NCI-H345 treated with DMSO at 0.1 percent for 48 hours (cell line): ENCODE measurements around the gene SF3B2.

Experiments used
- DNase-seq: peaks from one replicate; lab custom pipeline; 2025; ENCODE audit not compliant: unreplicated experiment; lab: John Stamatoyannopoulos, UW

SF3B2 gene

DNA sequence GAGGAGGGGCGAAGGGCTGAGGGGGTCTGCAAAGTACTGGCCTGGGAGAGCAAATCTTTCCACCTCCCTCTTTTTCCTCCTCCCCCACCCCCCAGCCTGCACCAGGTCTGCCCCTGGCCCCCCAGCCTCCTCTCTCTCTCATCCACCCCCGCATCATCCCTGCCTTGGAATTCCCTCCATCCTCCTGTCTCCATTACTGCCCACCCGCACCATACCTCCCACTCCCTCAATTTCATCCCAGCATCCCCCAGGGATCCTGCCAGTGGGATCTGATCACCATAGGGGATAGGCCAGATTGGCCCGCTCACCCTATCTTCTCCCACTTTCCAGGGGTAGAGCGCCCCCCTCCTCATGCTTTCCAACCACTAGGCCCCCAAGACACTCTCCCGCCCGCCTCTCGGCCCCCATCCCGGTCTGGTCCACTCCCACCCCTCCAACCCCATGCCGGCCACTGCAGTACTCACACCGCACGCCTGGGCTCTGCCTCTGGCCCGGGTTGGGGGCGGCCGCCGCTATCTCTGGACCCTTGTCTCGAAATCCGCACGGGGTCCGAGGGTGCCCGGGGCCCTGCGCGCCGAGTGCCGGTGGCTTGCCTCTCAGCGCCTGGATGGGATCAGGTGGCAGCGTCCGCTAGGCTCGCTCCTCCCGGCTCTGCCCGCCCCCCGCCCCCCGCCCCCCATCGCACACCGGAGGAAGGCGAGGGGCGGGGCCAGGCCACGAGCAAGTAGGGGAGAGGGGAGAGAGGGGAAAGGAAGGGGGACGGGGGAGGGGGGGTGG is 3.4 kb upstream of the SF3B2 start, which contains the start of gene GAL3ST3:
Gene GAL3ST3 (minus strand): TSS at position 615 of the 777 bp plus-strand sequence. CDS start 3,746 bp downstream, outside the sequence.
- DNase-seq: no peak

- no peak for DNase-seq
Measured at GRCh38 chr11:66050581-66051231, 1.5 kb upstream of the SF3B2 start.

- DNase-seq: no peak
Measured at GRCh38 chr11:66051371-66051765, 796 bp upstream of the SF3B2 start.

- no peak for DNase-seq
Measured at GRCh38 chr11:66052664-66052982, 459 bp downstream of the SF3B2 start.

DNA sequence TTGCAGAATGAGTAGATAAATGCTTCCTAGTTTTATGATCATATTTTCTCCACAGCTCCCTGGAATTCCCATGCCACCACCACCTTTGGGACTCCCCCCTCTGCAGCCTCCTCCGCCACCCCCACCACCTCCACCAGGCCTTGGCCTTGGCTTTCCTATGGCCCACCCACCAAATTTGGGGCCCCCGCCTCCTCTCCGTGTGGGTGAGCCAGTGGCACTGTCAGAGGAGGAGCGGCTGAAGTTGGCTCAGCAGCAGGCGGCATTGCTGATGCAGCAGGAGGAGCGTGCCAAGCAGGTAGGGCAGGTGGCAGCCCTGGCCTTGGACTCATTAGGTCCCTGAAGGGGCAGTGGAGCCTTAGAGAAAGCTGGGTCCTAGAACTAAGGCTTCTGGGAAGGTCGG is 2.9 kb downstream of the SF3B2 start:
- no peak for DNase-seq

DNA sequence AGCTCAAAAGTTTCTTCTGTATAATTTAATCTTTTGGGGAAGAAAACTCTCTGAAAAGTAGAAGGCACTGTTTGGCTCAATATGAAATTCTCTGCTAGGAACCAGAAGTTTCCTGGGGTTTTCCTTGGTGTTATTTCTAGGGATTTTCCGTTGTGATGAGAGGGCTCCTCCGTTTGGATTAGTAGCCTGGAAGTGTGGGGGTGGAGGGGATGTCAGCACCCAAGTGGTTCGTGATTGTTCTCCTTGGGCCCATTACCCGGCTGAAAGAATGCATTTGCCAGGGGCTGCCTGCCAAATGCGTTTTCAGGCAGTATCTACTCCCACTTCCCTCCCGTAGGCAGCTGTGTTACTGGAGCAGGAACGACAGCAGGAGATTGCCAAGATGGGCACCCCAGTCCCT is 4.3 kb downstream of the SF3B2 start:
- DNase-seq: no peak

DNA sequence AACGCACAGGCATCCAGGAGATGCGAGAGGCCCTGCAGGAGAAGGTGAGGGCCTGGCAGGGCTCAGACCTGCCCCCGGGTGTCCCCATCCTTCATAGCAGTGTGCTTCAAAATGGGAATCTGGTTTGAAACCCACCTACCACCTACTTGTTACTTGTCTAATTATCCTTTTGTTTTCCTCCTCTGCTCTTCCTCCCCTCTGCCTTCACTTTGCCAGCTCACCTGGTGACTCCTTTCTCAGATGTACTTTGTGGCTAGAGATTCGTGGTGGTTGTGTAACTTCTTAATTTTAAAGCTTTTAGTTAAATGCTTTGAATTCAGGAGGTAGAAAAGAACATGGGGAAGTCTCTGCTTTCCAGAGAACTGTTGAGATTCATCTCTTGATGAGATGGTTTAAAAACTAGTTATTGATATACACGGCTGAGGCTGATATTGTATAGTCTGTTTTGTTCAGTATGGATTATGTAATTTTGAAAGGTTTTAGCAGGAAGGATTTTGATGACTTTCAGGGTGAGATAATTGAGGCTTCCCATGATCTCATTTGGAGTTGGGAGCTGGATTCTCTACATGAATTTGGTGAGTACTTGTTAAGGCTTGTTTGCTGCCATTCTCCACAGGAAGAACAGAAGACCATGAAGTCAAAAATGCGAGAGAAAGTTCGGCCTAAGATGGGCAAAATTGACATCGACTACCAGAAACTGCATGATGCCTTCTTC is 8.0 kb downstream of the SF3B2 start:
- no peak for DNase-seq

DNA sequence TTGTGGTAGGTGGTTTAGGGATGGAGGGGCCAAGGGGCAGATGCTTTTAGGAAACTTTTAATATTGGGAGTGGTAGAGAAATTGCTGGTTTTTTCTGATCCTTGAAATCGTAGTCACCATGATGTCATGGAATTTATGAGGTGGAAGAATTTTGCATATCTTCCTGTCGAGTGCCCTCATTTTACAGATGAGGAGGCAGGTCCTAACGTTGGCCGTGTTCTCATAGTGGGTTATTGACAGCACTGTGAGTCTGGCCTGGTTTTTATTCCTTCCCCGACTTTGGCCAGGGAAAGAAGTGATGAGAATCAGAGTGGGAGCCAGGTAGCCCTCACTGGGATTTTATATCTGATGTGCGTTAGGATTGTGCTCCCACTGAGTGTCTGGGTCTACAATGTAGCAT is 9.1 kb downstream of the SF3B2 start:
- DNase-seq: no peak

- DNase-seq: no peak
Measured at GRCh38 chr11:66062408-66062807, 10.2 kb downstream of the SF3B2 start.

DNA sequence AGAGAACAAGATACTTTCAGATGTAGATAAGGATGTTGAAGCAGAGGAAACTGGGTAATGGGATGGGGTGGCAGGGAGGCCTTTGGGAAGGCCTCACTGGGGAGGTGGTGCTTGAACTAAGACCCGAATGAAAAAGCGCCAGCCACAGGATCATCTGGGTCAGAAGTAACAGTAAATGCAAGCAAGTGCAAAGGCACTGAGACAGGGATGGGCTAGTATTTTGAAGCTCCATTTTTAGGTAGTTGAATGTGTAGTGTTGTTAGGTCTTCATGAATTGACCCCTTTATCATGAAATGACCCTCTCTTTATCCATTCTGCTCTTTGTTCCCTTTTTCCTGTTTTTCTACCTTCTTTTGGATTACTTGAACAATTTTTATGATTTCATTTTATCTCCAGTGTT is 11.7 kb downstream of the SF3B2 start:
- no peak for DNase-seq

- no peak for DNase-seq
Measured at GRCh38 chr11:66064571-66064970, 12.4 kb downstream of the SF3B2 start.

DNA sequence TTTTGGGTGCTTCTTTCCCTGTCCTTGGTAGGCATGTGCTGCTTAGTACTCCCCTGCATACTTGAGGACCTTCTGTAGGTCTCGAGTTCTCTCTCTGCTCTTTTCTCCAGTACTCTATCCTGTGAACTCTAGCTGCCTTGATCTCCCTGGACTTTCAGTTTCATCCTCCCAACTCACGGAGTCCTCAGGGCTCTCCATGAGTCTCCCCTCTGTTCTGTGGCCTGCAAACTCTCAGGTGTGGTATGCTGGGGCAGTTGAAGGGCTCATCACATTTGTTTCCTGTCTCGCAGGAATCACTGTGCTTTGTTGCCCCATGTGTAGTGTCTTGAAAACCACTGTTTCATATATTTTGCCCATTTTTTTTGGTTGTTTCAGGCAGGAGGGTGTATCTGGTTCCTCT is 14.6 kb downstream of the SF3B2 start:
- DNase-seq: no peak

GRCh38 chr11:66067640-66068039 is 15.5 kb downstream of the SF3B2 start:
- no peak for DNase-seq

- DNase-seq: peak; percentile 73
Measured at GRCh38 chr11:66068154-66068821, 16.1 kb downstream of the SF3B2 start.

DNA sequence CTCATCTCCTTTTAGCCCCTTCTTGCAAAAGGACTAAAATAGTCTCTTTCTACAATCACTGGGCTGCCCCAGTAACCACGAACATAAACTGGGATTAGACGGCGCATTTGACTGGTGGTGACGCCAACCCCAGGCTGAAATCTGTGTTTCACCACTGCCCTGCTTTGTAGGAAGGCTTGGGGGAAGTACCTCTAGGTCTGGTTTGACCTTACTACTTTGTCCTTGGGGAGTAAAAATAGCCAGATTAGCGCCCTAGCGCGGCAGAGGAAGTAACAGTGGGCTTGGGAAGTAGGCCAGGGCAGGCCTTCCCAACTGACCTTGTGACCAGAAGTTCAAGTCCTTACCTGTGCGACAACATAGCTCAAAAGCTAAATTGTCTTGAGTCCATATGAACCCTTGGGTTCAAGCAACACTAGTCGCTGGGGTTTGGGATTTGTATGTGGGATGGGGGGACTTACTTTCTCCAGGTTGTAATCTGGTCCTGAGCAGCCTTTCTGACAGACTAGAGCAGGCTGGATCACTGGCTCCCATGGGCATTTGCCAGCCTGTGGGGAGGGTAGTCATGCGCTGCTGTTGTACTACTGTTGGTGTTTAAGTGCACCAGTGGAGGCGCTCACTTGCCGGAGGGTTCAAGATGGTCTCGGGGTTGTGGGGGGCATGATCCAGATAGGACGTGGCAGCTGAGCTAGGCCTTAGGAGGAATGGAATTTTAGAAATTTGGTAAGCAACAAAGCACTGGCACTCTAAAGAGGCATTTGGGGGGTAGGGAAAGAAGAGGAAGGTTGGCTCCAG is 17.0 kb downstream of the SF3B2 start:
- DNase-seq: no peak

- DNase-seq: no peak
Measured at GRCh38 chr11:66069715-66070603, 17.8 kb downstream of the SF3B2 start, which contains the start of gene PACS1. Gene PACS1 (plus strand): TSS chr11:66070272. CDS start chr11:66070487, 215 bp downstream.

- DNase-seq: no peak
Measured at GRCh38 chr11:66070604-66071380, 18.6 kb downstream of the SF3B2 start.

DNA sequence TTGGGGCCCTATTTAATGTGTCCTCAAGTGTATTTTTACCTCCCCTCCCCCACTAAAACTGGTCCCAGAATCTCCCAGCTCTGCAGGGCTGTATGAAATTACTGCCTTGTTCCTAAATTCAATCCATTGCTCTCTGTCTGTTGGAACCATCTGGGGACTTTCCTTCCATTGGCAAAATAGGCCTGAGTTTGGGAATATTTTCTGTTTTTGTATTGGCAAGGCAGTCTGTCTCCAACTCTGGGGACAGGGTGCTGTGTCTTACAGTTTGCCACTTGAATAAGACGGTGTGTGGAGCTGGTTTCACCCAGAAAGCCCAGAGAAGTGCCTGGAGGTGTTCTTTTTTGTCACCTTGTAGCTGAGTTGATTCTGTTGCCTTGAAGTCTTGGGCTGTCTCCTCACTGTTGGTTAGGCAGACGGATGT is 19.2 kb downstream of the SF3B2 start:
- no peak for DNase-seq

GRCh38 chr11:66072081-66072480 is 19.9 kb downstream of the SF3B2 start:
- no peak for DNase-seq
